A673 (cell line): Measurements from ENCODE around the gene RRAS2. TPM values are rescaled to one million over a fixed set of nuclear protein-coding genes. Genes with fewer than 3 reads are reported as not detected.

Experiments used
- BruUV-seq: library from RNA; stranded (reverse); fragments of 400-500 nt; replicated peaks from 2 replicates; lab custom pipeline; 2021; lab: Mats Ljungman, UMichigan
- CTCF ChIA-PET: fragments of 300-600 bp; sonication (Branson Sonifier 250); formaldehyde crosslinking; loops from one replicate; lab custom pipeline; 2022; ENCODE audit warnings: antibody characterized with exemption; lab: Charles Lee
- POLR2A ChIA-PET: fragments of 300-600 bp; sonication (Branson Sonifier 250); formaldehyde crosslinking; loops from one replicate; lab custom pipeline; 2022; ENCODE audit warnings: antibody characterized with exemption; ENCODE audit not compliant: low non-redundant PET; lab: Charles Lee
- DNase-seq: peaks from one replicate; pipeline ENCODE4 v3.0.0-alpha.2; 2015; ENCODE audit warnings: low spot score
- H3K27ac ChIP-seq: fragments of 200-600 bp; sonication (generic); 2 replicates; pipeline ENCODE4 v1.5.1; 2016; ENCODE audit warnings: mixed run types, low read depth, mild to moderate bottlenecking, mixed read lengths, antibody characterized with exemption, low read length; ENCODE audit not compliant: poor library complexity, severe bottlenecking
- H3K27me3 ChIP-seq: fragments of 200-600 bp; sonication (generic); replicated peaks from 2 replicates; pipeline ENCODE4 v1.6.1; 2017; ENCODE audit warnings: mixed run types, low read depth, mild to moderate bottlenecking, mixed read lengths, antibody characterized with exemption, low read length; ENCODE audit not compliant: insufficient read depth, poor library complexity
- H3K36me3 ChIP-seq: fragments of 200-600 bp; sonication (generic); 2 replicates; pipeline ENCODE4 v1.6.1; 2016; ENCODE audit warnings: mixed run types, mild to moderate bottlenecking, mixed read lengths, antibody characterized with exemption, low read length; ENCODE audit not compliant: insufficient read depth, poor library complexity, severe bottlenecking
- H3K4me1 ChIP-seq: fragments of 200-600 bp; sonication (generic); 2 replicates; pipeline ENCODE4 v1.6.1; 2017; ENCODE audit warnings: mixed run types, mild to moderate bottlenecking, mixed read lengths, antibody characterized with exemption, low read length; ENCODE audit not compliant: insufficient read depth, poor library complexity, severe bottlenecking
- H3K4me3 ChIP-seq: fragments of 200-600 bp; sonication (generic); 2 replicates; pipeline ENCODE4 v1.5.1; 2016; ENCODE audit warnings: low read depth, mixed run types, mild to moderate bottlenecking, mixed read lengths, low read length; ENCODE audit not compliant: poor library complexity, severe bottlenecking
- H3K9me3 ChIP-seq: fragments of 200-600 bp; sonication (generic); 2 replicates; pipeline ENCODE4 v1.6.1; 2016; ENCODE audit warnings: mixed run types, low read depth, mild to moderate bottlenecking, mixed read lengths, antibody characterized with exemption, low read length; ENCODE audit not compliant: poor library complexity, severe bottlenecking
- EZH2 ChIP-seq: fragments of 200-600 bp; sonication (generic); IDR thresholded peaks from 2 replicates; pipeline ENCODE4 v1.6.1; 2017; ENCODE audit warnings: borderline replicate concordance, low read depth, mild to moderate bottlenecking, mixed read lengths, antibody characterized with exemption, low read length; ENCODE audit not compliant: poor library complexity, severe bottlenecking
- intact Hi-C: fragments of 100-400 bp; cut with micrococcal nuclease; formaldehyde crosslinking; loops from one replicate; pipeline ENCODE4 v1.10.0; 2022; ENCODE audit not compliant: unreplicated experiment
- total RNA-seq: library from RNA; stranded (reverse); gene quantifications from 2 replicates; pipeline ENCODE4 v1.2.3, GENCODE V29; 2021
- TF ChIP-seq, protein P1 (sequence below): fragments of 300-800, 200-600 bp; sonication (generic); conservative IDR thresholded peaks from 2 replicates; pipeline ENCODE4 v1.5.1; 2017; ENCODE audit warnings: low read depth, mild to moderate bottlenecking, antibody characterized with exemption, low read length, moderate library complexity, mixed read lengths

The RRAS2 gene
- total RNA-seq, 1 experiment from 2014 or later, result 23.3 TPM

DNA sequence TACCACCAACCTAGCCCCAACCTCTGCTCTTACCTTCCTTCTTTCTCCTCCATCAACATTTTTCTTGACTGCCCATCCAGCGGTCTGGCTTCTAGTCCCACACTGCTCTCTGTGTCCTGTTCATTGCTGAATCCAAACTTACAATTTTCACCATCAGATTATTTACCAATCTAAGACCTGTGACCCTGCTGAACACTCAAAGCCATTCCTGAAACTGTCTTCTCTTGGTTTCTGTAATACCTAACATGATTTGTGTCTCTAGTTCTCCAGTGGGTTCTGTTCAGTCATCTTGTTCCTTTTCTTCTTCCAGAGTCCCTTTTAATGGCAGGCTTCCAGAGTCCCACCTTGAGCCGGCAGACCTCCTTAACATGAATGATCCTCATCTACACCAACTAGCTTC is 24.1 kb downstream of the RRAS2 start:
- Histone ChIP-seq H3K4me1 (no peaks in the 10 kb centered on the region), H3K4me3 (no peak overlapping the region), H3K36me3 (no peaks in the 10 kb centered on the region), H3K27ac (no peak overlapping the region), H3K9me3 (no peaks in the 10 kb centered on the region), H3K27me3 (no peaks in the 10 kb centered on the region)
- intact Hi-C loops, result no loop called here
- ChIA-PET POLR2A (no interaction called here), CTCF (no interaction called here)
- BruUV-seq, result no TSS peak
- no peak for DNase-seq
- no peak for TF ChIP-seq EZH2
- TF ChIP-seq, protein P1, sequence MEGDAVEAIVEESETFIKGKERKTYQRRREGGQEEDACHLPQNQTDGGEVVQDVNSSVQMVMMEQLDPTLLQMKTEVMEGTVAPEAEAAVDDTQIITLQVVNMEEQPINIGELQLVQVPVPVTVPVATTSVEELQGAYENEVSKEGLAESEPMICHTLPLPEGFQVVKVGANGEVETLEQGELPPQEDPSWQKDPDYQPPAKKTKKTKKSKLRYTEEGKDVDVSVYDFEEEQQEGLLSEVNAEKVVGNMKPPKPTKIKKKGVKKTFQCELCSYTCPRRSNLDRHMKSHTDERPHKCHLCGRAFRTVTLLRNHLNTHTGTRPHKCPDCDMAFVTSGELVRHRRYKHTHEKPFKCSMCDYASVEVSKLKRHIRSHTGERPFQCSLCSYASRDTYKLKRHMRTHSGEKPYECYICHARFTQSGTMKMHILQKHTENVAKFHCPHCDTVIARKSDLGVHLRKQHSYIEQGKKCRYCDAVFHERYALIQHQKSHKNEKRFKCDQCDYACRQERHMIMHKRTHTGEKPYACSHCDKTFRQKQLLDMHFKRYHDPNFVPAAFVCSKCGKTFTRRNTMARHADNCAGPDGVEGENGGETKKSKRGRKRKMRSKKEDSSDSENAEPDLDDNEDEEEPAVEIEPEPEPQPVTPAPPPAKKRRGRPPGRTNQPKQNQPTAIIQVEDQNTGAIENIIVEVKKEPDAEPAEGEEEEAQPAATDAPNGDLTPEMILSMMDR, result no peak

DNA sequence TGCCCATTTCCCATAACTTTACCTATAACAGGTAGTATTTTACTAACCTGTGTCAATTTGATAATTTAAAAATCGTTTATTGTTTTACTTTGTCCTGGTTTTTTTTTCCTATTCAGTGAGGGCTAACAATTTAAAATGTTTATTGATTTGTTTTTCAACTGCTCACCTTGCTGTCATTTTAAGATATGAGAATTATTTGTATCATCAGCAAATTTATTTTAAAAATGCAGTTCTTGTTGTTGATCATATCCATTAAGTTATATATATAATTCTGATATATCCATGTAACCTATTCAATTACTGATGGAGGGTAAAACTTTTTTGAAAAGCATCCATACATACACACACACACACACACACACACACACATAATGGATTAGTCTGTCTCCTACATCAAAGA is 24.8 kb downstream of the RRAS2 start:
- Histone ChIP-seq H3K27ac (no peak overlapping the region), H3K9me3 (no peaks in the 10 kb centered on the region), H3K4me3 (no peak overlapping the region), H3K36me3 (no peaks in the 10 kb centered on the region), H3K27me3 (no peaks in the 10 kb centered on the region), H3K4me1 (no peaks in the 10 kb centered on the region)
- DNase-seq, result no peak
- ChIA-PET CTCF (no interaction called here), POLR2A (no interaction called here)
- BruUV-seq, result no TSS peak
- intact Hi-C loops, result no loop called here
- TF ChIP-seq, protein P1, result no peak
- TF ChIP-seq EZH2, result no peak

DNA sequence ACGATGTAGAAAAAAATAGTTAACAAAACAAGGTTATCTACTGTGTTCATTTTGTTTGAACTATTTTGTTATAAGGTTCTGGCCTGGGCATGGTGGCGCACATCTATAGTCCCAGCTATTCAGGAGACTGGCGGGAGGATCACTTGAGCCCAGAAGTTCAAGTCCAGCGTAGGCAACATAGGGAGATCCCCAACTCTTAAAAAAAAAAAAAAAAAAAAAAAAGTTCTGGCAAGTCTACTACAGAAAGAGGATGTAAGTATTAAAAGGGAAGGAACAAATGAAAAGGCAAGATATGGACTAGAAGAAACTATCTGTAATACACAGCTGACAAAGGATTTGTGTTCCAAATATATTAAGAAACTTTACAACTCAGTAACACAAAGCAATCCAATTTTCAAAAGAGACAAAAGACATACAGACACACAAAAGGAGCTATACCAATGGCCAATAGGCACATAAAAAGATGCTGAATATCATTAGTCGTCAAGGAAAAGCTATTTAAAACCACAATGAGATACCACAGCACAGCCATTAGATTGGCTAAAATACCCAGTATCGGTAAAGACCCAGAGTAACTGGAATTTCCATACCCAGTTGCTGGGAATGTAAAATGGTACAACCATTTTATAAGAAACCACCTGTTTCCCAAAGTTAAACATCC is 27.4 kb downstream of the RRAS2 start:
- H3K36me3 ChIP-seq, result no peaks in the 10 kb centered on the region
- no peaks in the 10 kb centered on the region for H3K9me3 ChIP-seq
- intact Hi-C loops, result no loop called here
- TF ChIP-seq EZH2, result no peak
- TF ChIP-seq, protein P1, result no peak
- peaks cover 8% of the 10 kb centered on the region for H3K4me1 ChIP-seq
- ChIA-PET CTCF (interaction anchor here (0.6 kb wide), 1 partner anchor 27 kb away, joined by 6 read pairs; no protein-coding TSS in a partner anchor), POLR2A (no interaction called here)
- no peak for DNase-seq
- H3K4me3 ChIP-seq, result no peak overlapping the region
- H3K27ac ChIP-seq, result no peak overlapping the region
- H3K27me3 ChIP-seq, result no peaks in the 10 kb centered on the region
- BruUV-seq, result no TSS peak
